ENCODE measurements around the gene MTCL3.

Gene MTCL3

GRCh38 chr6:127547904-127548649, 28.9 kb upstream of the MTCL3 start:
- TF ChIP-seq ZBTB21 (CRISPR knock-in tag; IDR thresholded peaks at IDR 0.05; ENCODE audit: borderline replicate concordance) (no peak), ZNF121 (CRISPR knock-in tag; IDR thresholded peaks at IDR 0.05) (no peak), JAZF1 (CRISPR knock-in tag; IDR thresholded peaks at IDR 0.05) (no peak), ZNF138 (CRISPR knock-in tag; conservative IDR thresholded peaks at IDR 0.05) (no peak), TEAD1 (CRISPR knock-in tag; IDR thresholded peaks at IDR 0.05) (no peak), CREB1 (CRISPR knock-in tag; IDR thresholded peaks at IDR 0.05) (no peak)
- DNase-seq (ENCODE audit: low spot score) (no peak), ATAC-seq (peak; percentile 26; the same call in 1 of the 2 replicates)
- no peak overlapping the region for H3K27ac Mint-ChIP-seq
- CTCF ChIA-PET = interaction anchor here (0.8 to 1.9 kb wide), 6 partner anchors 9 to 92 kb away, joined by 3 to 11 read pairs (median 6); partner anchors contain the start of genes KIAA0408 and MTCL3
- peaks cover 3% of the 10 kb centered on the region; the same call in 1 of the 2 replicates for H3K4me1 Mint-ChIP-seq
- H3K9me3 Mint-ChIP-seq = no peaks in the 10 kb centered on the region
- POLR2A ChIA-PET = interaction anchor here (1.2 kb wide), 1 partner anchor 282 kb away, joined by 3 read pairs; the partner anchor contains the start of gene RNF146
- no peaks in the 10 kb centered on the region for H3K36me3 Mint-ChIP-seq
- H3K4me3 Mint-ChIP-seq = no peak overlapping the region
- no peaks in the 10 kb centered on the region for H3K27me3 Mint-ChIP-seq (ENCODE audit: low read depth)

DNA sequence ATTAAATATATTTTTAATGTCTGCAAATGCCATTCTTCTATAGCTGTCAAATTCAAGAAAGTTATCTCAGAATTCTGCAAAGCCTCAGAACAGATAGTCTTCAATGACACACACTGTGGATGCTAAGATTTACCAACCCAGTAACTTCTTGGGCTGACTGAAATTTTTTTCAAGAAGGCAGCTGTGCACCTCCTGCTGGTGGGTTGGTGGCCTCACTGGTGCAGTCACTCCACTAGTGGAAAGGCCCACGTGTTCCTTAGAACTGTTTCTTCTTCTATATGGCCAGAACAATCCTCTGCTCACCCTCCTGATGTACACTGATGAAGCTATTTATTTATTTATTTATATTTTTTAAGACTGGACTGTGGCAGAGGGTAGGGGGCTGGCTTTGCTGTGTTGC, 28.1 kb upstream of the MTCL3 start:
- ChIA-PET CTCF (interaction anchor here (1.0 to 3.3 kb wide), 4 partner anchors 8 to 94 kb away, joined by 4 to 10 read pairs (median 6); partner anchors contain the start of gene MTCL3), POLR2A (interaction anchor here (1.0 kb wide), 1 partner anchor 10 kb away, joined by 4 read pairs; no protein-coding TSS in a partner anchor)
- Mint-ChIP-seq H3K9me3 (no peaks in the 10 kb centered on the region), H3K27ac (no peak overlapping the region), H3K4me3 (no peak overlapping the region), H3K36me3 (no peaks in the 10 kb centered on the region), H3K4me1 (peaks cover 3% of the 10 kb centered on the region; the same call in 1 of the 2 replicates), H3K27me3 (ENCODE audit: low read depth) (no peaks in the 10 kb centered on the region)
- DNase-seq (ENCODE audit: low spot score) (peak; percentile 44), ATAC-seq (peak; percentile 69)
- TF ChIP-seq, protein P1, sequence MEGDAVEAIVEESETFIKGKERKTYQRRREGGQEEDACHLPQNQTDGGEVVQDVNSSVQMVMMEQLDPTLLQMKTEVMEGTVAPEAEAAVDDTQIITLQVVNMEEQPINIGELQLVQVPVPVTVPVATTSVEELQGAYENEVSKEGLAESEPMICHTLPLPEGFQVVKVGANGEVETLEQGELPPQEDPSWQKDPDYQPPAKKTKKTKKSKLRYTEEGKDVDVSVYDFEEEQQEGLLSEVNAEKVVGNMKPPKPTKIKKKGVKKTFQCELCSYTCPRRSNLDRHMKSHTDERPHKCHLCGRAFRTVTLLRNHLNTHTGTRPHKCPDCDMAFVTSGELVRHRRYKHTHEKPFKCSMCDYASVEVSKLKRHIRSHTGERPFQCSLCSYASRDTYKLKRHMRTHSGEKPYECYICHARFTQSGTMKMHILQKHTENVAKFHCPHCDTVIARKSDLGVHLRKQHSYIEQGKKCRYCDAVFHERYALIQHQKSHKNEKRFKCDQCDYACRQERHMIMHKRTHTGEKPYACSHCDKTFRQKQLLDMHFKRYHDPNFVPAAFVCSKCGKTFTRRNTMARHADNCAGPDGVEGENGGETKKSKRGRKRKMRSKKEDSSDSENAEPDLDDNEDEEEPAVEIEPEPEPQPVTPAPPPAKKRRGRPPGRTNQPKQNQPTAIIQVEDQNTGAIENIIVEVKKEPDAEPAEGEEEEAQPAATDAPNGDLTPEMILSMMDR (IDR thresholded peaks at IDR 0.05) = peak; percentile 31; the same call in 1 of the 2 replicates
- TF ChIP-seq JAZF1 (CRISPR knock-in tag; IDR thresholded peaks at IDR 0.05) = no peak

DNA sequence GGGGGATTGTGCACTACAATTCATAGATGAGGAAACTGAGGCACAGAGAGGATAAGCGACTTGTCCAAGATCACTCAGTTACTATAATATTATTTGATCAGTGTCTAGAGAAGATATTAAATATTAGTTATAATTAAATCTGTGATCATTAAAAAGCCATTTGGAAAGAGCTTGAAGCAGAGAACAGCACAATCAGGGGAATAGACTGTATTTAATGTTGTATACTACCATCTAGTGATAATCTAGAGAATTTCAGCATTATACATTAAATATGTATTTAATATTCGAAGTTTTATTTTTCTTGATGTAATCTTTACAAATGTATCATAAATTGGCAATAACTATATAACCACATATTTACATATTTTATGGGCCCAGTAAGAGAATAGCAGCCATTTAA, 20.1 kb upstream of the MTCL3 start:
- peaks cover 7% of the 10 kb centered on the region for H3K4me1 Mint-ChIP-seq

More for the DNA sequence above, 20.1 kb upstream of the MTCL3 start:
- H3K4me3 Mint-ChIP-seq = no peak overlapping the region
- TF ChIP-seq FOXK1 (CRISPR knock-in tag; IDR thresholded peaks at IDR 0.05) (no peak), SP1 (CRISPR knock-in tag; conservative IDR thresholded peaks at IDR 0.05) (no peak), CREB1 (CRISPR knock-in tag; IDR thresholded peaks at IDR 0.05) (no peak), NFATC4 (CRISPR knock-in tag; IDR thresholded peaks at IDR 0.05) (no peak), FOXJ3 (CRISPR knock-in tag; IDR thresholded peaks at IDR 0.05; ENCODE audit: borderline replicate concordance) (no peak), RORB (CRISPR knock-in tag; IDR thresholded peaks at IDR 0.05) (no peak), ETV6 (CRISPR knock-in tag; IDR thresholded peaks at IDR 0.05) (no peak), ZBTB21 (CRISPR knock-in tag; IDR thresholded peaks at IDR 0.05; ENCODE audit: borderline replicate concordance) (no peak), ZNF416 (CRISPR knock-in tag; IDR thresholded peaks at IDR 0.05) (no peak), NR1H2 (CRISPR knock-in tag; IDR thresholded peaks at IDR 0.05) (no peak), PRRX2 (CRISPR knock-in tag; IDR thresholded peaks at IDR 0.05) (no peak), AFF4 (CRISPR knock-in tag; IDR thresholded peaks at IDR 0.05; ENCODE audit: borderline replicate concordance) (no peak), ZNF138 (CRISPR knock-in tag; conservative IDR thresholded peaks at IDR 0.05) (no peak), JAZF1 (CRISPR knock-in tag; IDR thresholded peaks at IDR 0.05) (no peak), ZNF317 (CRISPR knock-in tag; IDR thresholded peaks at IDR 0.05; ENCODE audit: borderline replicate concordance, low read depth) (no peak)
- TF ChIP-seq, protein P2, sequence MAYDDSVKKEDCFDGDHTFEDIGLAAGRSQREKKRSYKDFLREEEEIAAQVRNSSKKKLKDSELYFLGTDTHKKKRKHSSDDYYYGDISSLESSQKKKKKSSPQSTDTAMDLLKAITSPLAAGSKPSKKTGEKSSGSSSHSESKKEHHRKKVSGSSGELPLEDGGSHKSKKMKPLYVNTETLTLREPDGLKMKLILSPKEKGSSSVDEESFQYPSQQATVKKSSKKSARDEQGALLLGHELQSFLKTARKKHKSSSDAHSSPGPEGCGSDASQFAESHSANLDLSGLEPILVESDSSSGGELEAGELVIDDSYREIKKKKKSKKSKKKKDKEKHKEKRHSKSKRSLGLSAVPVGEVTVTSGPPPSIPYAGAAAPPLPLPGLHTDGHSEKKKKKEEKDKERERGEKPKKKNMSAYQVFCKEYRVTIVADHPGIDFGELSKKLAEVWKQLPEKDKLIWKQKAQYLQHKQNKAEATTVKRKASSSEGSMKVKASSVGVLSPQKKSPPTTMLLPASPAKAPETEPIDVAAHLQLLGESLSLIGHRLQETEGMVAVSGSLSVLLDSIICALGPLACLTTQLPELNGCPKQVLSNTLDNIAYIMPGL (CRISPR knock-in tag; IDR thresholded peaks at IDR 0.05) = no peak
- TF ChIP-seq, protein P3, sequence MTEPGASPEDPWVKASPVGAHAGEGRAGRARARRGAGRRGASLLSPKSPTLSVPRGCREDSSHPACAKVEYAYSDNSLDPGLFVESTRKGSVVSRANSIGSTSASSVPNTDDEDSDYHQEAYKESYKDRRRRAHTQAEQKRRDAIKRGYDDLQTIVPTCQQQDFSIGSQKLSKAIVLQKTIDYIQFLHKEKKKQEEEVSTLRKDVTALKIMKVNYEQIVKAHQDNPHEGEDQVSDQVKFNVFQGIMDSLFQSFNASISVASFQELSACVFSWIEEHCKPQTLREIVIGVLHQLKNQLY (CRISPR knock-in tag; IDR thresholded peaks at IDR 0.05) = no peak
- TF ChIP-seq, protein P4, sequence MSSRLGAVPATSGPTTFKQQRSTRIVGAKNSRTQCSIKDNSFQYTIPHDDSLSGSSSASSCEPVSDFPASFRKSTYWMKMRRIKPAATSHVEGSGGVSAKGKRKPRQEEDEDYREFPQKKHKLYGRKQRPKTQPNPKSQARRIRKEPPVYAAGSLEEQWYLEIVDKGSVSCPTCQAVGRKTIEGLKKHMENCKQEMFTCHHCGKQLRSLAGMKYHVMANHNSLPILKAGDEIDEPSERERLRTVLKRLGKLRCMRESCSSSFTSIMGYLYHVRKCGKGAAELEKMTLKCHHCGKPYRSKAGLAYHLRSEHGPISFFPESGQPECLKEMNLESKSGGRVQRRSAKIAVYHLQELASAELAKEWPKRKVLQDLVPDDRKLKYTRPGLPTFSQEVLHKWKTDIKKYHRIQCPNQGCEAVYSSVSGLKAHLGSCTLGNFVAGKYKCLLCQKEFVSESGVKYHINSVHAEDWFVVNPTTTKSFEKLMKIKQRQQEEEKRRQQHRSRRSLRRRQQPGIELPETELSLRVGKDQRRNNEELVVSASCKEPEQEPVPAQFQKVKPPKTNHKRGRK (CRISPR knock-in tag; IDR thresholded peaks at IDR 0.05; ENCODE audit: borderline replicate concordance) = no peak
- DNase-seq (ENCODE audit: low spot score) (no peak), ATAC-seq (no peak)
- POLR2A ChIA-PET = interaction anchor here (2.1 kb wide), 1 partner anchor 23 kb away, joined by 5 read pairs; no protein-coding TSS in a partner anchor
- H3K27ac Mint-ChIP-seq = no peak overlapping the region
- CTCF ChIA-PET = interaction anchor here (0.6 to 4.2 kb wide), 11 partner anchors 8 to 1735 kb away, joined by 3 to 38 read pairs (median 5); partner anchors contain the start of genes KIAA0408, MTCL3 and RNF146
- H3K9me3 Mint-ChIP-seq = no peaks in the 10 kb centered on the region
- no peaks in the 10 kb centered on the region for H3K36me3 Mint-ChIP-seq
- no peaks in the 10 kb centered on the region for H3K27me3 Mint-ChIP-seq (ENCODE audit: low read depth)
